ENCODE measurements around the gene POLR2A.

DNA sequence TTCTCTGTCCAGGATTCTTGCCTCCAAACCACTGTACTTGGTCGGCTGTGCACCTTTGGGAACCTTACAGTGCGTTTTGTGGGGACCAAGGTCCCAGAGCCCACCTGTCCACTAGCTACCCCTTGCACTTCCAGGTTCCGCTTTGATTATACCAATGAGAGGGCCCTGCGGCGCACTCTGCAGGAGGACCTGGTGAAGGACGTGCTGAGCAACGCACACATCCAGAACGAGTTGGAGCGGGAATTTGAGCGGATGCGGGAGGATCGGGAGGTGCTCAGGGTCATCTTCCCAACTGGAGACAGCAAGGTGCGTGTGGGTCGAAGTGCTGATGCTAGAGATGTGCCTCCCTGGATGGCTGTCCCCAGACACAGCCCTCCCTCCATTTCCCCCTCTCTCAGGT, 18.8 kb downstream of the POLR2A start:
- no peak for TF ChIP-seq EGR1 (IDR thresholded peaks at IDR 0.05; ENCODE audit: borderline replicate concordance in 1 of 2, low read depth in 2 of 2, low read length in 2 of 2)
- no peak for TF ChIP-seq IKZF1 (conservative IDR thresholded peaks at IDR 0.05)
- TF ChIP-seq SRF (IDR thresholded peaks at IDR 0.05; ENCODE audit: low read depth in 2 of 2, low read length in 2 of 2), result no peak
- TF ChIP-seq SIN3A (IDR thresholded peaks at IDR 0.05; ENCODE audit: low read depth, low read length), result no peak
- TF ChIP-seq SP1 (IDR thresholded peaks at IDR 0.05; ENCODE audit: low read depth, low read length), result no peak

Measured in GM12878 (cell line).